HuH-7 (cell line): ENCODE results near the gene FUNDC1.
"Not testable (repeated sequence)": the region's sequence is repeated elsewhere in the genome, so short reads cannot be mapped to it uniquely, and the experiment has no call there.

Experiments used
- DNase-seq: peaks from one replicate; pipeline ENCODE4 v3.0.0; 2011; ENCODE audit warnings: low spot score

FUNDC1 gene, protein sequence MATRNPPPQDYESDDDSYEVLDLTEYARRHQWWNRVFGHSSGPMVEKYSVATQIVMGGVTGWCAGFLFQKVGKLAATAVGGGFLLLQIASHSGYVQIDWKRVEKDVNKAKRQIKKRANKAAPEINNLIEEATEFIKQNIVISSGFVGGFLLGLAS

GRCh38 chrX:44542567-44543325, at the start of gene FUNDC1:
Gene FUNDC1 (minus strand): TSS chrX:44542859. CDS start chrX:44542832, 27 bp downstream.
- peak; percentile 54 for DNase-seq

DNA sequence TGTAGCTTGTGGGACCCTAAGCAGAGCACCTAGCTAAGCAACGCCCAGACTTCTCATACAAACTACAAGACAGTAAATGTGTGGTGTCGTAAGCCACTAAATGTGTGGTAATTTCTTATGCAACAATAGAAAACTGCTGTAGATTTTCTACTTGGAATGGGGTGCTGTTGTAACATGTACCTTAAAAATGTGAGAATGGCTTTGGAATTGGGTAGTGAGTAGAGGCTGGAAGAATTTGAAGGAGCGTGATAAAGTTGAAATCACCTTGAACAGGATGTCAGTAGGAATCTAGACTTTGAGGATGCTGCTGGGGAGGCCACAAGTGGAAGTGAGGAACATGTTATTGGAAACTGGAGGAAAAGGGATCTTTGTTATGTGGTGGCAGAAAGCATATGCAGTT, 43.2 kb upstream of the FUNDC1 start:
- no peak for DNase-seq

DNA sequence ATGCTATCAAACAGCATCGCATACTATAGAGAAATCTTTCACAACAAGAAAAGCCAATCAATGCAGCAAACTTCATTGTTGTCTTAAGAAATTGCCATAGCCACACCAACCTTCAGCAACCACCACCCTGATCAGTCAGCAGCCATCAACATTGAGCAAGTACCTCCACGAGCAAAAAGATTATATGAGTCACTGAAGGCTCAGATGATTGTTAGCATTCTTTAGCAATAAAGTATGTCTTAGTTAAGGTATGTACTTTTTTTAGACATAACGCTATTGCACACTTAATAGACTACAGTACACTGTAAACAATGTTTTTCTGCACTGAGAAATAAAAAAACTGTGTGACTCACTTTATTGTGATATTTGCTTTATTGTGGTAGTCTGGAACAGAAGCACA, 37.8 kb upstream of the FUNDC1 start:
- DNase-seq, result no peak

- DNase-seq, result no peak
These were observed 29.8 kb upstream of the FUNDC1 start for GRCh38 chrX:44572340-44572938.

DNA sequence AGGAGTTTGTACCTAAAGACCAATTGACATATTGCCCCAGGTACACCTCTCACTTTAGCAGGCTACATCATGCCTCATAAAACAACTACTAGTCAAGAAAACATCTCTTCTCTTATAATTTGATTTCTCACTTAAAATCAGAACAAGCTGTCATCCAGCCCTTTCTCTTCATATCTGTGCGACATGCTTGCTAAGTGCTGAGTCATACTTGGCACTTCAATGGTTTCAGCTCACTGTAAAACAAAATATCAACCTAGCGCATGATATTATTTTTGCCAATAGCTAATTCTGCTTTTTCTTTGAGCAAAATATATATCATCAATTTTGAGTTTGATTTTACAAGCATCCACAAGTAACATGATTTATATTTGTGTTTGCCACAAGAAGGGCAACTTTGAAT, 27.9 kb upstream of the FUNDC1 start:
- DNase-seq, result no peak

DNA sequence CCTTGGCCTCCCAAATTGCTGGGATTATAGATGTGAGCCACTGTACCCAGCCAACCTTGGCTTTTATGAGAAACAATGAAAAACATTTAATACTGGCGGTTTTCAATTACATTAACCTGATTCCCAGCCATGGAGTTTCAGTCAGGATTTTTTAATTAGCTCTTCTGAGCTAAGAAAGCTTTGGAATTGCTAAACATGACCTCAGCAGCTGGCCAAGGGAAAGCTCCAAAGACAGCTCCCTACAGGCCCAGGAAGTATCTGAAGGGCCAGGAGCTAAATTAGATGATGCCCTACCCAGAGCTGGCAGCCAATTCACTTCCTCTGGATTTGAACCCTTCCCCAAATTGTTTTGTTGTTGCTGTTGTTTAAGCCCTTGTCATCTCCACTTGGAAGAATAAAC, 26.5 kb upstream of the FUNDC1 start:
- no peak for DNase-seq

GRCh38 chrX:44568196-44568595, 25.5 kb upstream of the FUNDC1 start:
- DNase-seq, result no peak

- not testable (repeated sequence) for DNase-seq
These were observed 19.2 kb upstream of the FUNDC1 start for GRCh38 chrX:44561896-44562295.

- no peak for DNase-seq
These were observed 7.9 kb upstream of the FUNDC1 start for GRCh38 chrX:44550563-44550962.

DNA sequence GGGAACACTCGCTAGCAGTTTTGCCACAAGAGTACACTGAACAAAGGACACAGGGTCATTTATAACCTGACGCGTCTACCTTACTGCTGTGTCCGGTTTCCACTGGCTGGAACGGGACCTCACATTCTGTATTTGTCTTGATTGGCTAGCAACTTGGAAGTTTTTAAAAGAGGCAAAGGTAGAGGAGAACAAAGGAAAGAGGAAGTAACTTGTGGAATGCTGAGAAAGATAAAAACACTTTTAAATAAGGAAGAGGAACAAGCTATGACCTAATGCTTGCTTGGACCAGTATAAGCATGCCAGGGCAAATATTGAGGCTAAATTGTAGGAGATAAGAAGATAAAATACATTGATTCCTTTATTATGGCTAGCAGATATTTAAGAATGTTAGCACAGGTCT, 2.8 kb upstream of the FUNDC1 start:
- not testable (repeated sequence) for DNase-seq

DNA sequence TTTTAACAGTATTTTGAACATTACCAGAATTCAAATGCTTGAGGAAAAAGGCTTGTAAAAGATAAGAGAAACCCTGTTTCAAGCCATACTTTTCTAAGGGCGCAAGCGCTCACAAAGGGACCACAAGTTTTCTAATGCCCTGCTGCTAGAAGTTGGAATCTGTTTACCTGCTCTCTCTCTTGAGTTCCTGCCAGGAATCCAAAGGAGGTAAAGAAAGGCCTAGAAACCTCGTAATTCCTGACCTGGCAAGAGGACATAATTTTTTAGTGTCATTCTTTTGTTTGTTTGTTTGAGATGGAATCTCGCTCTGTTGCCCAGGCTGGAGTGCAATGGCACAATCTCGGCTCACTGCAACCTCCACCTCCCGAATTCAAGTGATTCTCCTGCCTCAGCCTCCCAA, 1.4 kb upstream of the FUNDC1 start:
- DNase-seq, result no peak

DNA sequence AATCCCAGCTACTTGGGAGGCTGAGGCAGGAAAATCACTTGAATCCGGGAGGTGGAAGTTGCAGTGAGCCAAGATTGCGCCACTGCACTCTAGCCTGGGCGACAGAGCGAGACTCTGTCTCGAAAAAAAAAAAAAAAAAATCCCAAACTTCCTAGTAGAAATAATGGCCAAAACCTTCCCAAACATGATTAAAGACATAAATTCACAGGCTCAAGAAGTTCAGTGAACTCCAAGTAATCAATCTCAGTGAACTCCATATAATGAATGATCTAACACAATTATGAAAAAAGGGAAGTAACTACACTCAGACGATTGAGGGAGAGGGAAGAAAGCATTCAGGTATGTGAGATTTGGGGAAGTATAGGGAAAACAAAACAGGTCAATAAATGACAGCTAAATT, 6.5 kb downstream of the FUNDC1 start:
- no peak for DNase-seq

DNA sequence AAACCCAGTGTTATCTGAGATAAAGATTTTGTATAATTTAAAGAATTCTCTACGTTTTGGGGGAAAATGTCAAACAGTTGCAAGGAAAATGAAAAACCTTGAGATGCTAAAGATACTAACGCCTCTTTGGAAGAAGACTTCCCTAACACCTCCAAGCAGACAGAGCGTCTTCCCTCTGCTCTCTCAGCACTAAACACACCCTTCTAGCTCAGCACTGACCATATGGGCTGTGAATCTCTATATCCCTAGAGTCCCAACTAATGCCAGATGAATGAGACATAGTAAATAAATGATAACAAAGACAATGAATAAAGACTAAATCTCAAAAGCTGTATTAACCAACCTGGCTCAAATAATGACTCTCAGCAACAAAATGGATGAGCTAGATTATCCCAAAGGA, 13.3 kb downstream of the FUNDC1 start:
- no peak for DNase-seq

- no peak for DNase-seq
These were observed 28.4 kb downstream of the FUNDC1 start for GRCh38 chrX:44514272-44514671.

- no peak for DNase-seq
These were observed 35.4 kb downstream of the FUNDC1 start for GRCh38 chrX:44507292-44507691.

DNA sequence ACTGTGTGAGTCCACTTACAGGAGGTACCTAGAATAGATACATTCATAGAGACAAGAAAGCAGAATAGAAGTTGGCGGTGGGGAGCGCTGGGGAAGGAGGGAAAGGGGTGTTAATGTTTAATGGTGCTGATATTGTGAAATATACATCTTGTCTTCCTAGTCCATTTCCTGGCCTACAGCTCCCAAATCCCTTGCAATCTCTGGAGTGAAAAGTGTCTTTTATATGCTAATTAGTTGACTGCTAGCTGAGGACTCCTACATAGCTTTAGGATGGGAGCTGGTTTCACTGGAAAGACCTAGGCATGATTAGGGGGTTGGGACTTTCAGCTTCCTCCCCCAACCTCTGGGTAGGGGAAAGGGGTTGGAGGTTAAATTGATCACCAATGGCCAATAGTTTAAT, 36.0 kb downstream of the FUNDC1 start:
- no peak for DNase-seq

DNA sequence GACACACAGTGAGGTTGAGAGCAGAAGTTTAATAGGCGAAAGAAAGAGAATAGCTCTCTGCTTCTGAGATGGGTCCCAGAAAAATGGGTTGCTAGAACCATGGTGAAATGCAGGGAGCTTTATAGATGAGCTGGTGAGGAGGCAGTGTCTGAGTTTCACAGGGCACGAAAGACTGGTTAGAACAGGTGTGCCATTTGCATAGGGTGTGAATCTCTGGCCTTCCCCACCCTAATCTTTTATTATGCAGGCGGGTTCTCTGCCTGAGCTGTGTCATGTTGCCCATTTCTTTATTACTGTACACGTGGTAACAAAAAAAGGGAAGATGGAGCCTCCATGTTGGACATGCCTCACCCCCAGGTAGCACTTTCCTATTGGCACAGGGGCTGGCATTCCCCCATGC, 39.1 kb downstream of the FUNDC1 start:
- DNase-seq, result no peak

DNA sequence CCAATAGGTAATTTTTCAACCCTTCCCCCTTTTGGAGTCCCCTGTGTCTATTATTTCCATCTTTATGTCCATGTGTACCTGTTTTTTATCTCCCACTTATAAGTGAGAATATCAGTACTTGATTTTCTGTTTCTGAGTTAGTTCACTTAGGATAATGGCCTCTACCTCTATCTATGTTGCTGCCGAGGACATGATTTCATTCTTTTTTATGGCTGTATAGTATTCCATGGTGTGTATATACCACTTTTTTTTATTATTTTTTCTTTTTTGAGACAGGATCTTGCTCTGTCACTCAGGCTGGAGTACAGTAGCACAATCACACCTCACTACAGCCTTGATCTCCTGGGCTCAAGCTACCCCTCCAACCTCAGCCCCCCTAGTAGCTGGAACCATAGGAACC, 47.6 kb downstream of the FUNDC1 start:
- no peak for DNase-seq

- no peak for DNase-seq
These were observed 48.3 kb downstream of the FUNDC1 start for GRCh38 chrX:44494357-44494756.

GRCh38 chrX:44489515-44489914, 53.1 kb downstream of the FUNDC1 start:
- no peak for DNase-seq

DNA sequence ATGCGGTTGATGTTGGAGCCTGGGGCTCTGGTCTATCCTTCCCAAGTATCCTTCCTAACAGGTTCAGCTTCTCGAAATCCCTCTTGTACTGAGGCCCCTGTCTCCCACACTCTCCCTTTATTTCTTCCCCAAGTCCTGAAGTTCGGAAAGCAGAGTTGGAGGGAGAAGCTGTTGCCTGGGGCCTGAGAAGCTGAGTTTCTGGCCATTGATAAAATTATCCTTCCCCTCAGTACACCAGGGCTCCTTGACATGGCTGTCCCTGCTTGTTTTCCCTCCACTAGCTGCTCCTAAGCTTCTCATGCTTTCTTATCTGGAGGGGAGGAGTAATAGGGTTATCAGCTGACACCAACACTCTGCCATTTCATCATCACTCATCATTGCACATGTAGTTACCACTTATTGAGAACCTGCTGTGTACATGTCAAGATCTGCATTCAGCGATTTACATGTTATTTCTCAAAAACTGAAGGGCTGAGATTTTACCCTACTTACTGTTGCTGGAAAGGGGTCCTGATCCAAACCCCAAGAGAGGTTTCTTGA, 58.0 kb downstream of the FUNDC1 start:
- DNase-seq, result no peak

DNA sequence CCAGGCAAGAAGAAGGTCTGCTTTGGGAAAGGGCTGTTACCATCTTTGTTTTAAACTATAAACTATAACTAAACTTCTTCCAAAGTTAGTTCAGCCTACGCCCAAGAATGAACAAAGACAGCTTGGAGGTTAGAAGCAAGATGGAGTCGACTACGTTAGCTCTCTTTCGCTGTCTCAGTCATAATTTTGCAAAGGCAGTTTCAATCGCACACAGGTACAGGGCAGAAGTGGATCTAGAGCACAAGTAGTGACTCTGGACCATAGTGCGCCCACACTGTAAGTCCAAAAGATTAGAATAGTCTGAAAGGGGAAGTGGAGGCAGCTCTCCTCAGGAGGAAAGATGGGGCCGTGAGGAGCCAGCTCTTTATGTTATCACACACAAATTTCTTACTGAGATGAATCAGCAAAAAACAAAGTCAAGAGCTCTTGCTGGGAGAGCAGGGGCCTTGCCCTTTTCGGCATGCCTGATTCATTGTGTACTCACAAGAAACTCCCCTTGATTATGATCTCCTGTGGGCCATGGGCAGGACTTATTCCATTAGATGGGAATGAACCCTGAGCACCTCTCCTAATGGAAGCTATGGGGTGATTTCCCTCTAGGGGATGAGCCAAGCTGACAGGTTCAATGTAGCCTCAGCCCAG, 58.6 kb downstream of the FUNDC1 start:
- no peak for DNase-seq

- no peak for DNase-seq
These were observed 60.1 kb downstream of the FUNDC1 start for GRCh38 chrX:44482575-44482974.
